Lower leg skin (tissue), 4 donors: ENCODE data around the gene ARHGEF39. TPM values are rescaled to one million over a fixed set of nuclear protein-coding genes. Genes with fewer than 3 reads are reported as not detected.

Experiments
- DNase-seq, 2 donors: peaks; one replicate each; pipeline ENCODE4 v3.0.0-alpha.2; 2019; ENCODE audit warnings: low spot score in 2 of 2
- H3K4me3 ChIP-seq: fragments of 200-600 bp; sonication (generic); 2 replicates; pipeline ENCODE4 v1.5.1; 2017; ENCODE audit warnings: mild to moderate bottlenecking, low read depth; ENCODE audit not compliant: poor library complexity, severe bottlenecking
- CTCF ChIP-seq, 3 donors: fragments of 450-650 bp; IDR thresholded peaks; one replicate each; pipeline ENCODE4 v1.5.1; 2016; ENCODE audit warnings: antibody characterized with exemption in 3 of 3, mild to moderate bottlenecking in 3 of 3, moderate library complexity in 2 of 3
- POLR2A ChIP-seq, 2 donors: fragments of 450-650 bp; IDR thresholded peaks; one replicate each; pipeline ENCODE4 v1.6.1; 2016 to 2017; ENCODE audit warnings: antibody characterized with exemption in 2 of 2, mild to moderate bottlenecking in 1 of 2, moderate library complexity in 1 of 2
- WGBS, 2 donors: methylation state at CpG; one replicate each; pipeline ENCODE4 v1.1.5; 2018; 5-methylcytosine and 5-hydroxymethylcytosine counted together
- intact Hi-C: fragments of 100-400 bp; cut with DNase I; formaldehyde crosslinking; loops from one replicate; pipeline ENCODE4 v1.15.0; 2023; ENCODE audit warnings: low total_unique reads
- total RNA-seq, 4 donors: library from RNA; depleted of rRNA; stranded (reverse); fragments of >200 nt; gene quantifications; one replicate each; pipeline ENCODE4 v1.1.0, GENCODE V29; 2016

Gene ARHGEF39
- total RNA-seq, 4 donors from 2014 or later, result 0.32 to 7.6 (median 0.86) TPM

DNA sequence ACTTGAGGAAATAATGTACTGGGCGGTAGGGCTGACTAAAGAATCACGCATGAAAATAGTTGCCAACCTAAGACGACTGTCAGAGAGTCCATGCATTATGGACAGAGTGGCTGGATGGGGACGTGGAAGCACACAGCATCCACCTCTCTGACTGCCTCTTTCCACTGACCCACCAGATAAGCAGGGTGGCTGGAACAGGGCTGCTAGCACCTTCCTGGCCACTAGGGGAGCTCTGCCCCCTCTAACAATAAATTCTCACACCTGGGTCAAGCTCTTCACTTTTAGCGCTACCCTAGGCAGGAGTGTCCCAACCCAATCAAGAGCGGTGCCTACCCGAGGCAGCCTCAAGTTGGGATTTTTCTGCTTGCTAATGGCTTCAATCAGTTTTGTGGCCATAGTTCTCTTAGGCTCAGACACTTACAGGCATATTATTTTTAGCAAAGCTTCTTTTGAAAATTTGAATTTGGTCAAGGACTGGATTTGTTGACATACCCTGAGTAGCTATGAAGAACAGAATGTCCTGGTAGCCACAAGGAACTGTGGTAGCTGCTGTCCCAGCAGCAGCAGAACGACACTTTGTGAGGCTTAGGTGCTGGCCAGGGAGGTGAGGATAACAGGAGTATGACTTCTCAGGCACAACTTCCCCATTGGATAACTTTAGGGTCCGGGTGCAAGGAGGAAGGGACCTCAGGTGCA lies 31.7 kb upstream of the ARHGEF39 start:
- no peak for TF ChIP-seq POLR2A (IDR thresholded peaks at IDR 0.05)
- TF ChIP-seq CTCF (IDR thresholded peaks at IDR 0.05), result peak in 1 of 3 donors; percentile 54
- intact Hi-C loops, result no loop called here
- 39 to 43% methylated on average over 9 of the region's 9 CpGs for WGBS, 2 donors
- H3K4me3 ChIP-seq, result no peak overlapping the region
- DNase-seq, result no peak

- no peak for DNase-seq
- TF ChIP-seq CTCF (IDR thresholded peaks at IDR 0.05), result no peak
- TF ChIP-seq POLR2A (IDR thresholded peaks at IDR 0.05), result no peak
- intact Hi-C loops, result no loop called here
- no peak overlapping the region for H3K4me3 ChIP-seq
- 97 to 100% methylated on average over 3 of the region's 3 CpGs for WGBS, 2 donors
These were observed 31.0 kb upstream of the ARHGEF39 start for GRCh38 chr9:35695943-35696401.

DNA sequence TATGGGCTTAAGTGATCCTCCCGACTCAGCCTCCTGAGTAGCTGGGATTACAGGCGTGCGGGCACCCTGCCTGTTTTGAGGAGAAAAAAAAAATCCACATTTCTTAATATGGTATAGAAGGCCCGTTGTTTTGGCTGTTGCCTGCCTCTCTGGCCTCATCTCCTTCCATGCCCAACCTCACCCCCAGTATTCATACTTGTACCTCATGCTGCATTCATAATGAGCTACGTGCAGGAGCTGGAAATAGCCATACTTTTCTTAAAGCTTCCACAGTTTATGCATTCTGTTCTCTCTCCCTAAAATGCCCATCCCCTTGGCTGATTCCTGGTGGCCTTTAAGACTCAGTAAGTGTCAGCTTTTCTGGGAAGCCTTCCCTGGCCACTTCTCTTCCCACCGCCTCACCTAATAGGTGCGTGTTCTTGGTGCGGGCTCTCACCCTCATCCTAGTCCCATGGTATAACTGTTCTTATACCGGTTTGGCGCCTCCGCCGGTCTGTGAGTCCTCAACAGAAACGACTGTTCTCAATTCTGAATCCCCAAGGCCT lies 26.8 kb upstream of the ARHGEF39 start:
- 75 to 76% methylated on average over 13 of the region's 13 CpGs for WGBS, 2 donors
- H3K4me3 ChIP-seq, result no peak overlapping the region
- TF ChIP-seq CTCF (IDR thresholded peaks at IDR 0.05), result no peak
- no peak for TF ChIP-seq POLR2A (IDR thresholded peaks at IDR 0.05)
- intact Hi-C loops, result no loop called here
- DNase-seq, result no peak

DNA sequence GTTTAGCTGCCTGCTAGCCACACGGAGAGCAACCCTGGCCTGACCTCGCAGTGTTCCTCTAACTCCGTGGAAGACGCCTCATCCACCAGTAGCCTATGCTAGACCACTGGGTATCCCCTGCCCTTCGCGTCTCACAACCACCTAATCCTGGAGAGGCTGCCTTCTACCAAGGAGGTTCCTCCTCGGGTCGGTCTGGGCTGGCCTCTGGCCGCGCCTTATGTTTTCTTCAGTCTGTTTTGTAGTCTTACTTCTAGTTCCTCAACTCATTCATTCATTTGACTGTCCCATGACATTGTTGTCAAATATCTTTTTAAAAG lies 26.3 kb upstream of the ARHGEF39 start:
- DNase-seq, result no peak
- H3K4me3 ChIP-seq, result no peak overlapping the region
- intact Hi-C loops, result no loop called here
- TF ChIP-seq POLR2A (IDR thresholded peaks at IDR 0.05) (no peak), CTCF (IDR thresholded peaks at IDR 0.05) (no peak)
- WGBS, 2 donors, result 22 to 33% methylated on average over 10 of the region's 10 CpGs

DNA sequence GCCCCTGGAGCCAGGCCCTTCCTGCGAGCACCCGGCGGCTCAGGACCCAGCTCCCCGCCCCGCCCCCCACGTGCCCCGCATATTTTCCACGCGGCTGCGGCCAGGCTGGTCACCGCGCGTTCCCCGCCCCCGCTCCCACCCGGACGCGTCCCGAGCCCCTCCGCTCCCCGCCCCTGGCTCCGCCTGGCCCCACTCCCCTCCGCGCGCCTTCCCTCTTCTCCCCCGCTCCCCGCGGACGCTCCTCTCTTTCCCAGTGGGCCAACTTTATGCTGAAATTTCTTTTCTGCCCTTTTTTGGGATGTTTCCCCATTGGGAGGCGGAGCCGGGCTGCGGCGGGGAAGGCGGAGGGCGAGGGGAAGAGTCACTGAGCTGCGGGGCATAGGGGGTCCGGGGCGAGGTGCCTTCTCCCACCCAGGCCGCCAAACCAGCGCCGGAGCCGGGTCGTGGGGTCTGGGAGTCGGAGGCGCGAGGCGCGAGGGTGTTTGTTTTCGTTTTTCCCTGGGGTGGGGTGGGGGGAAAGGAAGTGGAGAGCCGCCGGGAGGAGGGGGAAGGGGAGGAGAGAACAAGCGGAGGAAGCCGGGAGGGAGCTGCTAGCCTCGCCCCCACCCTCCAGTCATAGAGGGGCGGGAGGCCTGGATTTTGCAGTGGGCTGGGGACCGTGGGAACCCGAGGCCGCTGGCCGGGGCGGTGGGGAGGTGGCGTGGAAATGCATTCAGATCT lies 25.8 kb upstream of the ARHGEF39 start:
- 0% methylated on average over 46 to 51 of the region's 61 CpGs for WGBS, 2 donors
- peak; percentile 46 to 95 for DNase-seq
- peak overlapping the region; percentile 83 for H3K4me3 ChIP-seq
- TF ChIP-seq CTCF (IDR thresholded peaks at IDR 0.05), result no peak
- TF ChIP-seq POLR2A (IDR thresholded peaks at IDR 0.05), result no peak
- intact Hi-C loops, result no loop called here
